HepG2 (cell line): ENCODE results near the gene UBE2J1. TPM values are rescaled to one million over a fixed set of nuclear protein-coding genes. Genes with fewer than 3 reads are reported as not detected.

Source experiments
- ATAC-seq: fragments of 200-7000 bp; cut with Tn5 transposase; 3 replicates; pipeline ENCODE4 v1.9.1; 2020; ENCODE audit warnings: mild to moderate bottlenecking, moderate library complexity
- BruUV-seq: library from RNA; stranded (reverse); fragments of 400-500 nt; replicated peaks from 2 replicates; lab custom pipeline; 2021; lab: Mats Ljungman, UMichigan
- CTCF ChIA-PET: fragments of 300-600 bp; formaldehyde crosslinking; extraction: SDS; loops from one replicate; lab custom pipeline; 2021; ENCODE audit warnings: low total read pairs, inconsistent platforms, low intra/inter-chr PET ratio; lab: Yijun Ruan, JAX
- POLR2A ChIA-PET: fragments of 350-600 bp; sonication (Branson Sonifier 250); formaldehyde crosslinking; loops from one replicate; lab custom pipeline; 2020; ENCODE audit warnings: antibody characterized with exemption, inconsistent platforms; lab: Yijun Ruan, JAX
- DNase-seq: peaks from one replicate; pipeline ENCODE4 v3.0.0-alpha.2; 2015; ENCODE audit warnings: low spot score
- FAIRE-seq: peaks from 3 replicates; lab custom pipeline; 2011; peaks lifted over from hg19 to GRCh38; lab: Jason Lieb, UNC
- H2AFZ ChIP-seq: one replicate; pipeline ENCODE4 v1.6.1; 2011; ENCODE audit warnings: low read length, inconsistent platforms
- H3K27ac ChIP-seq: fragments of 300-600 bp; 3 replicates; pipeline ENCODE4 v1.8.0; 2011; ENCODE audit warnings: mixed run types, mild to moderate bottlenecking, mixed read lengths, low read length, inconsistent platforms; ENCODE audit not compliant: insufficient read depth; ENCODE audit errors: extremely low read length
- H3K27me3 ChIP-seq, 2 experiments: fragments of 200-600 bp in 1 of 2; 2 replicates in 1 of 2; 3 replicates in 1 of 2; pipeline versions ENCODE4 v1.6.0 to v1.8.0; 2011; ENCODE audit warnings: low read length in 2 of 2, mild to moderate bottlenecking in 2 of 2, moderate library complexity in 2 of 2, inconsistent platforms in 1 of 2; ENCODE audit not compliant: insufficient read depth in 2 of 2, control insufficient read depth in 1 of 2
- H3K36me3 ChIP-seq, 2 experiments: fragments of 200-600 bp in 1 of 2; replicated peaks in 1 of 2; 2 replicates in 1 of 2; 3 replicates in 1 of 2; pipeline versions ENCODE4 v1.5.1 to v1.8.0; 2011; ENCODE audit warnings: low read length in 2 of 2, inconsistent platforms in 1 of 2; ENCODE audit not compliant: insufficient read depth in 2 of 2, control insufficient read depth in 1 of 2
- H3K4me1 ChIP-seq: 2 replicates; pipeline ENCODE4 v1.5.1; 2012; ENCODE audit warnings: low read length, inconsistent platforms; ENCODE audit not compliant: insufficient read depth
- H3K4me2 ChIP-seq: 2 replicates; pipeline ENCODE4 v1.6.0; 2011; ENCODE audit warnings: low read depth, low read length, inconsistent platforms
- H3K4me3 ChIP-seq, 3 experiments: fragments of 200-600 bp in 1 of 3; sonication (generic), shearing (Covaris generic) in 1 of 3; replicated peaks in 1 of 3; 2 replicates each; pipeline ENCODE4 v1.5.1; 2011 to 2016; ENCODE audit warnings: low read length in 3 of 3, inconsistent platforms in 2 of 3, low read depth in 2 of 3, mild to moderate bottlenecking in 2 of 3, control low read depth in 1 of 3, mixed read lengths in 1 of 3; ENCODE audit not compliant: insufficient read depth in 1 of 3
- H3K79me2 ChIP-seq: one replicate; pipeline ENCODE4 v1.6.1; 2011; ENCODE audit warnings: low read length, inconsistent platforms; ENCODE audit not compliant: insufficient read depth
- H3K9ac ChIP-seq: 2 replicates; pipeline ENCODE4 v1.6.0; 2011; ENCODE audit warnings: mild to moderate bottlenecking, low read depth, low read length, inconsistent platforms; ENCODE audit not compliant: insufficient read depth
- H3K9me3 ChIP-seq: 2 replicates; pipeline ENCODE4 v1.5.1; 2012; ENCODE audit warnings: mild to moderate bottlenecking, low read length
- H4K20me1 ChIP-seq: 2 replicates; pipeline ENCODE4 v1.6.0; 2011; ENCODE audit warnings: inconsistent platforms, mild to moderate bottlenecking, low read length, moderate library complexity; ENCODE audit not compliant: insufficient read depth
- MXD4 ChIP-seq: IDR thresholded peaks from 2 replicates; pipeline ENCODE4 v1.6.1; 2016; ENCODE audit warnings: mild to moderate bottlenecking, missing biosample characterization, missing genetic modification reagents
- SMC3 ChIP-seq: IDR thresholded peaks from 2 replicates; pipeline ENCODE4 v1.6.1; 2011; ENCODE audit warnings: low read length, improper control_type of control experiment
- TCF12 ChIP-seq, 2 experiments: fragments of 450-650 bp in 1 of 2; sonication (generic) in 1 of 2; formaldehyde crosslinking in 1 of 2; IDR thresholded peaks; 2 replicates each; pipeline versions ENCODE4 v1.6.1 to v1.8.0; 2017 to 2022; ENCODE audit warnings: antibody characterized with exemption in 1 of 2, mild to moderate bottlenecking in 1 of 2, missing genetic modification reagents in 1 of 2, moderate library complexity in 1 of 2
- ZNF704 ChIP-seq: sonication (generic); formaldehyde crosslinking; IDR thresholded peaks from 2 replicates; pipeline ENCODE4 v1.8.1; 2023; ENCODE audit warnings: mild to moderate bottlenecking, inconsistent platforms, moderate library complexity, missing genetic modification reagents, borderline replicate concordance
- ZNF747 ChIP-seq: sonication (generic); formaldehyde crosslinking; IDR thresholded peaks from 2 replicates; pipeline ENCODE4 v1.8.1; 2023; ENCODE audit warnings: missing genetic modification reagents, mild to moderate bottlenecking, borderline replicate concordance
- WGBS: methylation state at CpG from one replicate; pipeline ENCODE4 v1.1.6; 2017; ENCODE audit warnings: low lambda C conversion rate; 5-methylcytosine and 5-hydroxymethylcytosine counted together
- in situ Hi-C: cut with HindIII; loops from 2 replicates; pipeline ENCODE4 v1.10.0; 2017; ENCODE audit warnings: low pct_unique_long_range_greater_than_20kb; ENCODE audit not compliant: extremely low pct_ligation_motif_present
- intact Hi-C: fragments of 100-400 bp; cut with micrococcal nuclease; formaldehyde crosslinking; loops from one replicate; pipeline ENCODE4 v1.10.0; 2022; ENCODE audit not compliant: unreplicated experiment
- polyA plus RNA-seq, 8 experiments: library from polyadenylated mRNA; depleted of rRNA in 3 of 8; stranded (reverse) in 7 of 8; unstranded in 1 of 8; fragments of >200 nt; fragmentation: Illumina TruSeq in 4 of 8; extraction: Trizol in 4 of 8; gene quantifications; 2 replicates each; pipeline versions ENCODE4 v1.2.1 to v1.2.3, GENCODE V29; 2011 to 2016; ENCODE audit warnings: low read depth in 4 of 8, missing spikeins in 1 of 8, mixed read lengths in 1 of 8; ENCODE audit not compliant: insufficient read depth in 1 of 8
- total RNA-seq, 5 experiments: library from RNA; depleted of rRNA; stranded (reverse); fragments of >200 nt; fragmentation: Illumina TruSeq; extraction: Trizol; gene quantifications; 2 replicates each; pipeline ENCODE4 v1.2.3, GENCODE V29; 2016; ENCODE audit warnings: low read depth in 1 of 5
- TF ChIP-seq, protein P1 (sequence below): sonication (generic); formaldehyde crosslinking; conservative IDR thresholded peaks from 2 replicates; pipeline ENCODE4 v1.4.0; 2020; ENCODE audit warnings: missing genetic modification reagents

UBE2J1 gene
- total and polyA plus RNA-seq, 2 of the 13 experiments (the other 11 are each of a cell fraction or from before 2014, with no cell fraction given), result 19.3 to 24.6 TPM

GRCh38 chr6:89400912-89401399 is 48.4 kb upstream of the UBE2J1 start:
- in situ Hi-C loops, result no loop called here
- Histone ChIP-seq H3K36me3 (no peaks in the 10 kb centered on the region), H3K4me3 (no peak overlapping the region), H3K9ac (no peak overlapping the region), H3K27me3 (no peaks in the 10 kb centered on the region), H3K27ac (no peak overlapping the region), H3K9me3 (no peaks in the 10 kb centered on the region), H3K4me1 (no peaks in the 10 kb centered on the region)
- POLR2A ChIA-PET, result no interaction called here
- DNase-seq (no peak), ATAC-seq (no peak)
- WGBS, result 49% methylated on average over 6 of the region's 6 CpGs
- TF ChIP-seq SMC3 (no peak), ZNF704 (CRISPR knock-in tag) (no peak), MXD4 (CRISPR knock-in tag) (no peak), TCF12 (IDR thresholded peaks at IDR 0.05) (no peak), TCF12 (CRISPR knock-in tag; IDR thresholded peaks at IDR 0.05) (no peak), ZNF747 (CRISPR knock-in tag) (no peak)
- TF ChIP-seq, protein P1, sequence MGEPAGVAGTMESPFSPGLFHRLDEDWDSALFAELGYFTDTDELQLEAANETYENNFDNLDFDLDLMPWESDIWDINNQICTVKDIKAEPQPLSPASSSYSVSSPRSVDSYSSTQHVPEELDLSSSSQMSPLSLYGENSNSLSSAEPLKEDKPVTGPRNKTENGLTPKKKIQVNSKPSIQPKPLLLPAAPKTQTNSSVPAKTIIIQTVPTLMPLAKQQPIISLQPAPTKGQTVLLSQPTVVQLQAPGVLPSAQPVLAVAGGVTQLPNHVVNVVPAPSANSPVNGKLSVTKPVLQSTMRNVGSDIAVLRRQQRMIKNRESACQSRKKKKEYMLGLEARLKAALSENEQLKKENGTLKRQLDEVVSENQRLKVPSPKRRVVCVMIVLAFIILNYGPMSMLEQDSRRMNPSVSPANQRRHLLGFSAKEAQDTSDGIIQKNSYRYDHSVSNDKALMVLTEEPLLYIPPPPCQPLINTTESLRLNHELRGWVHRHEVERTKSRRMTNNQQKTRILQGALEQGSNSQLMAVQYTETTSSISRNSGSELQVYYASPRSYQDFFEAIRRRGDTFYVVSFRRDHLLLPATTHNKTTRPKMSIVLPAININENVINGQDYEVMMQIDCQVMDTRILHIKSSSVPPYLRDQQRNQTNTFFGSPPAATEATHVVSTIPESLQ, result no peak
- TF ChIP-seq, all 625 proteins: peak for 0
- H3K4me2 ChIP-seq, result no peak overlapping the region
- no TSS peak for BruUV-seq
- FAIRE-seq, result no peak
- intact Hi-C loops, result no loop called here
- CTCF ChIA-PET, result no interaction called here
- no peak overlapping the region for H2AFZ ChIP-seq
- H3K79me2 ChIP-seq, result no peaks in the 10 kb centered on the region
- no peaks in the 10 kb centered on the region for H4K20me1 ChIP-seq
